Hippocampal formation (tissue), 2 donors: ENCODE measurements around the gene EFNA3.

Experiments used
- DNase-seq, 2 donors: peaks; one replicate each; lab custom pipeline; 2025; lab: John Stamatoyannopoulos, UW

EFNA3 gene

GRCh38 chr1:155048449-155049334 is 29.9 kb upstream of the EFNA3 start:
- DNase-seq = no peak

- DNase-seq = no peak
These were observed 28.7 kb upstream of the EFNA3 start for GRCh38 chr1:155049651-155050559.

DNA sequence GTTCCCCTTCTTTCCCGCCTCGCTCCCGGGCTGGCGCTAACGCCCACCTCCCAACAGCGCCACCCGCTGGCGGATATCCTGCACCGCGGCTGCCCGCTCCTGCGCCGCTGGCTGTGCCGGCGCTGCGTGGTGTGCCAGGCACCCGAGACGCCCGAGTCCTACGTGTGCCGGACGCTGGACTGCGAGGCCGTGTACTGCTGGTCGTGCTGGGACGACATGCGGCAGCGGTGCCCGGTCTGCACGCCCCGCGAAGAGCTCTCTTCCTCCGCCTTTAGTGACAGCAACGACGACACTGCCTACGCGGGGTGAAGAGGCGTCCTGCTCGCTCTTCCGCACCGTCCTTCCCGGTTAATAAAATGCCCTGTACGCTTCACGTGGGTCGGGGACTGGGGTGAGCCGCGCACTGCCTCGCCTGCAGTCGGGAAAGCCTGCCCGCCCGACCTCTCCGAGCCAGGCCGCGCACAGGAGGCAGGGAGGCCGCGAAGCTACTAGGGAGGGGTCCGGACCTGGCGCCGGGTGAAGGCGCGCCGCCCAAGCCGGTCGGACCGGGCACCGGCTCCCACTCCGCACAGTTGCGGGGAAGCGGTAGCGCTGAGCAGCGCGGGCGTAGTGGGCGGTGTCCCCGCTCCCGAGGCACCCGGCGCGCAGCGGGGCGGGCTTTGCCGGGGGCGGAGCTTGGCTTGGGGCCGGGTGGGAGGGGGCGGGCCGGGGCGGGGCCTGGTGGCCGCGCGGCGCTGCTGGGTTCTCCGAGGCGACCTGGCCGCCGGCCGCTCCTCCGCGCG is 27.9 kb upstream of the EFNA3 start, which contains the start of gene ADAM15:
ADAM15 (plus strand) TSS at position 757 of the 782 bp plus-strand sequence. CDS start 71 bp downstream, outside the sequence.
- peak; percentile 75 to 85 for DNase-seq

GRCh38 chr1:155051342-155051776 is 27.3 kb upstream of the EFNA3 start:
- DNase-seq = no peak

- DNase-seq = peak in 1 of 2 donors; percentile 45
These were observed 26.7 kb upstream of the EFNA3 start for GRCh38 chr1:155051777-155052398.

DNA sequence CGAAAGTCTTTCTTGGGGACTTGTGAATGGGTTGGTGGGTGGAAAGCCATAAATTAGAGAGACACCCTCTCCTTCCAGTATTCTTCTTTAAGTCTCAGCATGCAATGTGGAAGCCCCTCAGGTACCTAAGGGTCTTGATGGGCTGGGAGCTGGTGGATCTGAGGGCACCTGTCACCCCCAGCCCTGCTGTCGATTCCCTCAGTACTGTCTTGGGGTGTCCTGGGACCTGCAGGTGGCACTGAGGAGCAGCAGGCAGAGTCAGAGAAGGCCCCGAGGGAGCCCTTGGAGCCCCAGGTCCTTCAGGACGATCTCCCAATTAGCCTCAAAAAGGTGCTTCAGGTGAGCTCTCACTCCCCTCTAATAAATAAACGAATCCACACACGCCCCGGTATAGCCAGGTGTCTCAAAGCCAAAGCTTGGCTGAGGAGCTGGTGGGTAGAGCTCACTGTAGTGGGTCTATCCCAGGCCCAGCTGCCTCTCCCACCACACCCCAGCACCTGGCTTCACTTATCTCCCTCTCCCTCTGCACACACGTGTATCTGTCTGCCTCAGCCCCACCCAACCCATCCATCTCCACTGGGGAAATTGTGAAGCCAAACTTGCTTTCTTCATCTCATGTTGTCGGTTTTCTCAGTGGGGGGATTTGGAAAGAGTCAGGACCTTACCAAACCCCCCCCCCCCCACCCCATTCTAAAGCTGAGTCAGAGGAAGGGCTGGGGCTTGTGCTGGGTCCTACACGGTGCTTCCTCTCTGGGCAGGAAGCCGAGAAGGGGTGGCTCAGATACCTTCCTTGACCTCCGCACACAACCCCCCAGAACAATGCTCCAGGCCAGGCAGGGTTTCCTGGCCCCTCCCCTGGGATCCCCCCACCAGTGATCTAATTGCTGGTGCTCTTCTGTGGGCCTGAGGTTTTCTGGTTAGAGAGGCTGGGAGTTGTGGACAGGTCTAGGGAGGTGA is 25.9 kb upstream of the EFNA3 start:
- no peak for DNase-seq

DNA sequence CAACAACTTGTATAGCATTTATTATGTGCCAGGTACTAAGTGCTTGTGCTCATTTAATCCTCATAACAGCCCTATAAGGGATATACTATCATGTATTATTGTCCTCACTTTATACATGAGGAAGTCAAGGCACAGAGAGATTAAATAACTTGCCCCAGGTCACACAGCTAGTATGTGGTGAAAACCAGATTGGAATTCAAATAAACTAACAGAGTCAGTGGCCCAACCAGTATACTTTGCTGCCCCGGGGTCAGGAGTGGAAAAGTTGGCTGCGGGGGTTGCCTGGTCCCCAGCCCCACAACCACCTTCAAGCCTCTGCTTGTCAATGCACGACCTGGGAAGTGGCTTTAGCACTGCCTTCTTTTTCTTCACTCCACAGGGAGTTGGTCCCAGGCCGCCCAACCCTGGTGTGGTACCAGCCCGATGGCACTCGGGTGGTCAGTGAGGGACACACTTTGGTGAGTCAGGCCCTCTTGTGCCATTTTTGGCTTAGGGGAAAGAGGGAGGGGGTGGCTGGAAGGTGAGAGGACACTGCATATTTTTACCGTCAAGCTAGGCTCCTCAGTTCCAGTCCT is 25.0 kb upstream of the EFNA3 start:
- no peak for DNase-seq

DNA sequence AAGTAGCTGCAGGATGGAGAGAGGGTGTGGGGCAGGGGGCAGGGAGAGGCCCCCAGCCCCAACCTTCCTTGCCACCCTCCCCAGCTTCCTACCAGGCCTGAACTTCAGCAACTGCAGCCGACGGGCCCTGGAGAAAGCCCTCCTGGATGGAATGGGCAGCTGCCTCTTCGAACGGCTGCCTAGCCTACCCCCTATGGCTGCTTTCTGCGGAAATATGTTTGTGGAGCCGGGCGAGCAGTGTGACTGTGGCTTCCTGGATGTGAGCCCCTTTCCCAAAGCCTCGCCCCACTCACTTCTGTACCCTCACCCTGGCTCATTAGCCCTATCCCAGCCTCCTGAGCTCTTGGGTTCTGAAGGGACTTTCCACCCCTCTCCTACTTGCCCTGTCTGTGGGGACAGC is 21.5 kb upstream of the EFNA3 start:
- no peak for DNase-seq

DNA sequence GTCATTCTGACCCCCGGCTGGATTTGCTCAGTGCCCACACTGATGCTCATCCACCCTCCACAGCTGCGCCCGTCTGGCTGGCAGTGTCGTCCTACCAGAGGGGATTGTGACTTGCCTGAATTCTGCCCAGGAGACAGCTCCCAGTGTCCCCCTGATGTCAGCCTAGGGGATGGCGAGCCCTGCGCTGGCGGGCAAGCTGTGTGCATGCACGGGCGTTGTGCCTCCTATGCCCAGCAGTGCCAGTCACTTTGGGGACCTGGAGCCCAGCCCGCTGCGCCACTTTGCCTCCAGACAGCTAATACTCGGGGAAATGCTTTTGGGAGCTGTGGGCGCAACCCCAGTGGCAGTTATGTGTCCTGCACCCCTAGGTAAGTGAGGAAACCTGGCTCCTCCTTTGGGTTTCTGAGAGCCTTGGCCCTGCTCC is 20.8 kb upstream of the EFNA3 start:
- DNase-seq = no peak

GRCh38 chr1:155060736-155061135 is 17.9 kb upstream of the EFNA3 start:
- no peak for DNase-seq

- DNase-seq = peak; percentile 12 to 67
These were observed 17.1 kb upstream of the EFNA3 start for GRCh38 chr1:155061381-155062150.

- no peak for DNase-seq
These were observed 16.4 kb upstream of the EFNA3 start for GRCh38 chr1:155062151-155062686.

DNA sequence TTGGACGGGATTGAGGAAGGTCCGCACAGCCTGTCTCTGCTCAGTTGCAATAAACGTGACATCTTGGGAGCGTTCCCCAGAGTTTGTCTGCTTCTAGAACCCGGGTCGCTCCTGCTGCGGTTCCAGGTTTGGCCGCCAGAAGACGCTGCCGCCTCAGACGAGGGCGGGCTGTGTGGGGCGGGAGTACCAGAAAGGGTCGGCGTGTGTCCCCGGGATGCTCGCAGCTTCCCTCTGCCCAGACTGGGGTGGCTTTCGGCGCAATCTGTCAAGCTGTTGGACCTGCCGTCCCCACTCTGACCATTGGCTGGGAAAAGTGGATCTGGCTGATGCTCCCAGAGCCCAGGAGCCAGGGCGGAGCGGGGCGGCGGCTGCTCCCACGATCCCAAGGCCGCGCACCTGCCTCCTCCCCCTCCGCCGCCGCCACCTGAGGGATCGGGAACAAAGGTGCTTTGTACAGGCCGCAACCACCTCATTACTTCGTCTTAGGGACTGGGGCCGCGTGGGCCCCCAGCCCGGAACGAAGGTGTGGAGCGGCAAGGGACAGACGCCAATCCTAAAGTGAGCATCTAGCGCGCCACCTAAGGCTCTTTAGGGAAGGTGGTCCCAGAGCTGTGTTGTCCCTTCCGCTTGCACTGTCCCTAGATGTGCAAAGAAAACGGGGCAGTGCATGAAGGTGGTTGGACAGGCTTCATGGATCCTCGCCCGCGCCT is 15.8 kb upstream of the EFNA3 start:
- no peak for DNase-seq

DNA sequence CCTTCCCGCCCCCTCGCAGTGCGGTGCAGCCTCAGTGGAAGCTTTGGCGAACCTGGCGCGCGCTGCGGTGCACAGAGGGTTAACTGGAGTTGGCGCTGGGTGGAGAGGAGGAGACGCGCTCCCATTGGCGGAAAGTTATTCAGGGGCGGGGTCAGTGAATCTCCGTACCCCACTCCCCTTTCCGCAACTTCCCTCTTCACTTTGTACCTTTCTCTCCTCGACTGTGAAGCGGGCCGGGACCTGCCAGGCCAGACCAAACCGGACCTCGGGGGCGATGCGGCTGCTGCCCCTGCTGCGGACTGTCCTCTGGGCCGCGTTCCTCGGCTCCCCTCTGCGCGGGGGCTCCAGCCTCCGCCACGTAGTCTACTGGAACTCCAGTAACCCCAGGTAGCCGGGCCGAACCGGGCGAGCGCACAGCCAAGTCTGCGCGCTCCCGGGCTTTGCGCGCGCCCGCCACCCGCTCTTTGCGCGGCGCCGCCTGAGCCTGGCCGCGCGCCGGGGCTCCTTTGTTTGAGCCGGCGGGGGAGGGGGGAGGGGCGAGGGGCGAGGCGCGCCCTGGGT is 15.0 kb upstream of the EFNA3 start, which contains the start of gene EFNA4:
EFNA4 (plus strand) TSS at position 191 of the 561 bp plus-strand sequence; CDS start at position 275, 84 bp downstream.
- DNase-seq = peak in 1 of 2 donors; percentile 44

GRCh38 chr1:155064111-155064831 is 14.4 kb upstream of the EFNA3 start:
- no peak for DNase-seq

DNA sequence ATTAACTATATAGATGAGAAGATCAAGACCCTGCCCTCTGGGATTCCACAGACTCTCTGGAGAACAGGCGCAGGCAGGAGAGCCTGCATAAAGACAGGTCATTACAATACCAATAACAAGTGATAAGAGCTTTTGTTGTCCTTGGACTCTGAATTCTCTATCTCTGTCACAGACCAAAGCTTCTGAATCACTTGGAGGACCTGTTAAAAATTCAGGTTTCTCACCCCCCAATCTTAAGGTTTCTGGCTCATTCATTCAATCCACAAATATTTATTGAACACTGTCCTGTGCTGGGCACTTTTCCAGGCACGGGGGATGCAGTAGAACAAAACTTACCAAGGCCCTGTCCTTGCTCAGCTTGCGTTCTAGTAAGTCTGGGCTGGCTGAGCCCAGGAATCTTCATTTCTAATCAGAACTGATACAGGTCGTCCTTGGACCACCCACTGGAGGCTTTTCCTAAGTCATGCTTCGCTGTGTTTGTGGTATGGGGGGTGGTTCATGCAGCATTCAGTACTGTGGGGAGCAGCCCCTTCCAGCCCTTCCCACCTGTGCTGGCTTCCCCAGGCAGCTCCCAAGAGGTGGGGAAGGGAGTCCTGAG is 13.7 kb upstream of the EFNA3 start:
- DNase-seq = no peak
